ENCODE measurements around the gene ZCCHC13.

ZCCHC13 gene

GRCh38 chrX:74270393-74270792 is 33.6 kb upstream of the ZCCHC13 start:
- H3K27me3 ChIP-seq (ENCODE audit: insufficient read depth, poor library complexity, severe bottlenecking) = no peaks in the 10 kb centered on the region
- H3K27ac ChIP-seq (replicated peaks) = no peak overlapping the region
- TF ChIP-seq POLR2AphosphoS5 (IDR thresholded peaks at IDR 0.05; ENCODE audit: low read depth) = no peak
- TF ChIP-seq CTCF (IDR thresholded peaks at IDR 0.05; ENCODE audit: insufficient read depth, low read length) = no peak
- no peak for DNase-seq (ENCODE audit: low read depth in 1 of 2, low spot score in 1 of 2)
- no peak overlapping the region for H3K4me3 ChIP-seq (replicated peaks; ENCODE audit: insufficient read depth, low read length)

GRCh38 chrX:74272230-74272629 is 31.8 kb upstream of the ZCCHC13 start:
- Histone ChIP-seq H3K27me3 (ENCODE audit: insufficient read depth, poor library complexity, severe bottlenecking) (no peaks in the 10 kb centered on the region), H3K4me3 (replicated peaks; ENCODE audit: insufficient read depth, low read length) (no peak overlapping the region), H3K27ac (replicated peaks) (no peak overlapping the region)
- DNase-seq (ENCODE audit: low read depth in 1 of 2, low spot score in 1 of 2) = no peak
- TF ChIP-seq, protein P1, sequence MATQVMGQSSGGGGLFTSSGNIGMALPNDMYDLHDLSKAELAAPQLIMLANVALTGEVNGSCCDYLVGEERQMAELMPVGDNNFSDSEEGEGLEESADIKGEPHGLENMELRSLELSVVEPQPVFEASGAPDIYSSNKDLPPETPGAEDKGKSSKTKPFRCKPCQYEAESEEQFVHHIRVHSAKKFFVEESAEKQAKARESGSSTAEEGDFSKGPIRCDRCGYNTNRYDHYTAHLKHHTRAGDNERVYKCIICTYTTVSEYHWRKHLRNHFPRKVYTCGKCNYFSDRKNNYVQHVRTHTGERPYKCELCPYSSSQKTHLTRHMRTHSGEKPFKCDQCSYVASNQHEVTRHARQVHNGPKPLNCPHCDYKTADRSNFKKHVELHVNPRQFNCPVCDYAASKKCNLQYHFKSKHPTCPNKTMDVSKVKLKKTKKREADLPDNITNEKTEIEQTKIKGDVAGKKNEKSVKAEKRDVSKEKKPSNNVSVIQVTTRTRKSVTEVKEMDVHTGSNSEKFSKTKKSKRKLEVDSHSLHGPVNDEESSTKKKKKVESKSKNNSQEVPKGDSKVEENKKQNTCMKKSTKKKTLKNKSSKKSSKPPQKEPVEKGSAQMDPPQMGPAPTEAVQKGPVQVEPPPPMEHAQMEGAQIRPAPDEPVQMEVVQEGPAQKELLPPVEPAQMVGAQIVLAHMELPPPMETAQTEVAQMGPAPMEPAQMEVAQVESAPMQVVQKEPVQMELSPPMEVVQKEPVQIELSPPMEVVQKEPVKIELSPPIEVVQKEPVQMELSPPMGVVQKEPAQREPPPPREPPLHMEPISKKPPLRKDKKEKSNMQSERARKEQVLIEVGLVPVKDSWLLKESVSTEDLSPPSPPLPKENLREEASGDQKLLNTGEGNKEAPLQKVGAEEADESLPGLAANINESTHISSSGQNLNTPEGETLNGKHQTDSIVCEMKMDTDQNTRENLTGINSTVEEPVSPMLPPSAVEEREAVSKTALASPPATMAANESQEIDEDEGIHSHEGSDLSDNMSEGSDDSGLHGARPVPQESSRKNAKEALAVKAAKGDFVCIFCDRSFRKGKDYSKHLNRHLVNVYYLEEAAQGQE (IDR thresholded peaks at IDR 0.05; ENCODE audit: insufficient replicate concordance, low read depth) = no peak
- TF ChIP-seq GABPA (IDR thresholded peaks at IDR 0.05; ENCODE audit: low read depth) (no peak), CTCF (IDR thresholded peaks at IDR 0.05; ENCODE audit: insufficient read depth, low read length) (no peak), POLR2AphosphoS5 (IDR thresholded peaks at IDR 0.05; ENCODE audit: low read depth) (no peak), SPI1 (IDR thresholded peaks at IDR 0.05; ENCODE audit: borderline replicate concordance, low read depth) (no peak)

- DNase-seq (ENCODE audit: low read depth in 1 of 2, low spot score in 1 of 2) = no peak
- H3K27me3 ChIP-seq (ENCODE audit: insufficient read depth, poor library complexity, severe bottlenecking) = no peaks in the 10 kb centered on the region
- H3K4me3 ChIP-seq (replicated peaks; ENCODE audit: insufficient read depth, low read length) = no peak overlapping the region
- no peak for TF ChIP-seq CTCF (IDR thresholded peaks at IDR 0.05; ENCODE audit: insufficient read depth, low read length)
- no peak for TF ChIP-seq SPI1 (IDR thresholded peaks at IDR 0.05; ENCODE audit: borderline replicate concordance, low read depth)
- no peak for TF ChIP-seq POLR2AphosphoS5 (IDR thresholded peaks at IDR 0.05; ENCODE audit: low read depth)
- TF ChIP-seq, protein P1 (IDR thresholded peaks at IDR 0.05; ENCODE audit: insufficient replicate concordance, low read depth) = no peak
- no peak for TF ChIP-seq GABPA (IDR thresholded peaks at IDR 0.05; ENCODE audit: low read depth)
- H3K27ac ChIP-seq (replicated peaks) = no peak overlapping the region
Measured at GRCh38 chrX:74274516-74274915, 29.5 kb upstream of the ZCCHC13 start.

GRCh38 chrX:74277320-74277719 is 26.7 kb upstream of the ZCCHC13 start:
- TF ChIP-seq, protein P1 (IDR thresholded peaks at IDR 0.05; ENCODE audit: insufficient replicate concordance, low read depth) = no peak
- no peak for TF ChIP-seq CTCF (IDR thresholded peaks at IDR 0.05; ENCODE audit: insufficient read depth, low read length)
- TF ChIP-seq GABPA (IDR thresholded peaks at IDR 0.05; ENCODE audit: low read depth) = no peak
- no peak for TF ChIP-seq POLR2AphosphoS5 (IDR thresholded peaks at IDR 0.05; ENCODE audit: low read depth)
- TF ChIP-seq SPI1 (IDR thresholded peaks at IDR 0.05; ENCODE audit: borderline replicate concordance, low read depth) = no peak
- no peak for DNase-seq (ENCODE audit: low read depth in 1 of 2, low spot score in 1 of 2)
- no peak overlapping the region for H3K4me3 ChIP-seq (replicated peaks; ENCODE audit: insufficient read depth, low read length)
- H3K27ac ChIP-seq (replicated peaks) = no peak overlapping the region
- H3K27me3 ChIP-seq (ENCODE audit: insufficient read depth, poor library complexity, severe bottlenecking) = no peaks in the 10 kb centered on the region

All from HL-60 (cell line).